KG1 (cell line): Measurements from ENCODE around the gene ANKRD63.

ENCODE experiments used
- DNase-seq: peaks from one replicate; lab custom pipeline; 2025; lab: John Stamatoyannopoulos, UW

ANKRD63 gene

GRCh38 chr15:40257656-40258450, 25.0 kb downstream of the ANKRD63 start:
- no peak for DNase-seq

GRCh38 chr15:40256638-40257235, 26.1 kb downstream of the ANKRD63 start:
- no peak for DNase-seq

- no peak for DNase-seq
Observed at GRCh38 chr15:40255033-40255432, 27.8 kb downstream of the ANKRD63 start.

- DNase-seq = no peak
Observed at GRCh38 chr15:40254452-40254851, 28.4 kb downstream of the ANKRD63 start.

- DNase-seq = no peak
Observed at GRCh38 chr15:40253167-40253790, 29.6 kb downstream of the ANKRD63 start.

- DNase-seq = no peak
Observed at GRCh38 chr15:40252438-40253166, 30.3 kb downstream of the ANKRD63 start.

GRCh38 chr15:40252141-40252437, 30.8 kb downstream of the ANKRD63 start:
- no peak for DNase-seq

- no peak for DNase-seq
Observed at GRCh38 chr15:40251486-40252140, 31.3 kb downstream of the ANKRD63 start.

GRCh38 chr15:40250771-40251483, 31.9 kb downstream of the ANKRD63 start:
- no peak for DNase-seq

- no peak for DNase-seq
Observed at GRCh38 chr15:40250304-40250656, 32.6 kb downstream of the ANKRD63 start.

- no peak for DNase-seq
Observed at GRCh38 chr15:40249477-40250303, 33.2 kb downstream of the ANKRD63 start.

GRCh38 chr15:40248006-40248783, 34.7 kb downstream of the ANKRD63 start:
- no peak for DNase-seq

- no peak for DNase-seq
Observed at GRCh38 chr15:40247406-40247971, 35.4 kb downstream of the ANKRD63 start.

- DNase-seq = no peak
Observed at GRCh38 chr15:40246496-40247280, 36.2 kb downstream of the ANKRD63 start.

GRCh38 chr15:40245666-40246450, 37.0 kb downstream of the ANKRD63 start:
- no peak for DNase-seq

- no peak for DNase-seq
Observed at GRCh38 chr15:40244961-40245523, 37.8 kb downstream of the ANKRD63 start.

- no peak for DNase-seq
Observed at GRCh38 chr15:40243126-40243810, 39.6 kb downstream of the ANKRD63 start.
